ENCODE data around the gene AEN. TPM values are rescaled to one million over a fixed set of nuclear protein-coding genes. Genes with fewer than 3 reads are reported as not detected.

The AEN gene
- total and polyA plus RNA-seq, 11 donors: 3.8 to 21.8 (median 6.6) TPM

GRCh38 chr15:88623632-88624031 lies 2.5 kb downstream of the AEN start:
- no peaks in the 10 kb centered on the region for H3K9me3 ChIP-seq
- DNase-seq (no peak), ATAC-seq (no peak)
- no peaks in the 10 kb centered on the region for H3K27me3 ChIP-seq
- 95 to 100% (median 96%) methylated on average over 3 of the region's 3 CpGs for WGBS, 4 donors
- no peak overlapping the region for H3K4me3 ChIP-seq
- intact Hi-C loops (cut with DNase I): loop anchor here in 5 of 10 donors (5.0 to 10.0 kb wide), 7 partner anchors 81 to 391 kb away; partner anchors contain the start of genes HAPLN3 (in 4 of the 5), MRPL46 (in 1 of the 5) and MRPS11 (in 1 of the 5)
- H3K36me3 ChIP-seq: peaks cover 0 to 38% (median 22%) of the 10 kb centered on the region in 9 donors
- no peak for TF ChIP-seq POLR2A (IDR thresholded peaks at IDR 0.05)
- TF ChIP-seq, protein P1, sequence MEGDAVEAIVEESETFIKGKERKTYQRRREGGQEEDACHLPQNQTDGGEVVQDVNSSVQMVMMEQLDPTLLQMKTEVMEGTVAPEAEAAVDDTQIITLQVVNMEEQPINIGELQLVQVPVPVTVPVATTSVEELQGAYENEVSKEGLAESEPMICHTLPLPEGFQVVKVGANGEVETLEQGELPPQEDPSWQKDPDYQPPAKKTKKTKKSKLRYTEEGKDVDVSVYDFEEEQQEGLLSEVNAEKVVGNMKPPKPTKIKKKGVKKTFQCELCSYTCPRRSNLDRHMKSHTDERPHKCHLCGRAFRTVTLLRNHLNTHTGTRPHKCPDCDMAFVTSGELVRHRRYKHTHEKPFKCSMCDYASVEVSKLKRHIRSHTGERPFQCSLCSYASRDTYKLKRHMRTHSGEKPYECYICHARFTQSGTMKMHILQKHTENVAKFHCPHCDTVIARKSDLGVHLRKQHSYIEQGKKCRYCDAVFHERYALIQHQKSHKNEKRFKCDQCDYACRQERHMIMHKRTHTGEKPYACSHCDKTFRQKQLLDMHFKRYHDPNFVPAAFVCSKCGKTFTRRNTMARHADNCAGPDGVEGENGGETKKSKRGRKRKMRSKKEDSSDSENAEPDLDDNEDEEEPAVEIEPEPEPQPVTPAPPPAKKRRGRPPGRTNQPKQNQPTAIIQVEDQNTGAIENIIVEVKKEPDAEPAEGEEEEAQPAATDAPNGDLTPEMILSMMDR (IDR thresholded peaks at IDR 0.05): no peak
- H3K4me1 ChIP-seq: peaks cover 3 to 72% (median 28%) of the 10 kb centered on the region in 12 donors
- peak overlapping the region in 2 of 12 donors; percentile 74 to 92 for H3K27ac ChIP-seq

GRCh38 chr15:88624156-88624970 lies 3.2 kb downstream of the AEN start:
- peak overlapping the region in 6 of 12 donors; percentile 3 to 74 (median 47) for H3K27ac ChIP-seq
- no peaks in the 10 kb centered on the region for H3K27me3 ChIP-seq
- WGBS, 4 donors: 62 to 77% (median 70%) methylated on average over 19 of the region's 19 CpGs
- H3K4me3 ChIP-seq: peak overlapping the region in 5 of 12 donors; percentile 12 to 39 (median 25)
- H3K36me3 ChIP-seq: peaks cover 0 to 45% (median 29%) of the 10 kb centered on the region in 9 donors
- peak in 3 of 4 donors; percentile 16 to 38 (median 20) for ATAC-seq
- no peaks in the 10 kb centered on the region for H3K9me3 ChIP-seq
- TF ChIP-seq, protein P1 (IDR thresholded peaks at IDR 0.05): peak; percentile 27 to 68 (median 51)
- no peak for TF ChIP-seq POLR2A (IDR thresholded peaks at IDR 0.05)
- no peak for DNase-seq
- peaks cover 3 to 80% (median 28%) of the 10 kb centered on the region in 12 donors for H3K4me1 ChIP-seq
- intact Hi-C loops (cut with DNase I): loop anchor here in 5 of 10 donors (5.0 to 10.0 kb wide), 7 partner anchors 80 to 390 kb away; partner anchors contain the start of genes HAPLN3 (in 4 of the 5), MRPL46 (in 1 of the 5) and MRPS11 (in 1 of the 5)

GRCh38 chr15:88624971-88625490 lies 3.9 kb downstream of the AEN start:
- Histone ChIP-seq H3K9me3 (no peaks in the 10 kb centered on the region), H3K27me3 (no peaks in the 10 kb centered on the region), H3K36me3 (peaks cover 0 to 52% (median 36%) of the 10 kb centered on the region in 9 donors), H3K27ac (peak overlapping the region in 5 of 12 donors; percentile 3 to 74 (median 45)), H3K4me3 (peak overlapping the region in 5 of 12 donors; percentile 12 to 39 (median 25)), H3K4me1 (peaks cover 3 to 86% (median 29%) of the 10 kb centered on the region in 12 donors)
- TF ChIP-seq POLR2A (IDR thresholded peaks at IDR 0.05): no peak
- TF ChIP-seq, protein P1 (IDR thresholded peaks at IDR 0.05): no peak
- no peak for DNase-seq
- no peak for ATAC-seq
- WGBS, 4 donors: 80 to 91% (median 86%) methylated on average over 9 of the region's 9 CpGs
- intact Hi-C loops (cut with DNase I): loop anchor here in 5 of 10 donors (5.0 to 10.0 kb wide), 8 partner anchors 37 to 390 kb away; partner anchors contain the start of genes HAPLN3 (in 4 of the 5), MRPL46 (in 1 of the 5) and MRPS11 (in 1 of the 5)

Data from heart left ventricle (tissue), 16 donors.